Measurements from ENCODE around the gene TMEM9.

TMEM9 gene

DNA sequence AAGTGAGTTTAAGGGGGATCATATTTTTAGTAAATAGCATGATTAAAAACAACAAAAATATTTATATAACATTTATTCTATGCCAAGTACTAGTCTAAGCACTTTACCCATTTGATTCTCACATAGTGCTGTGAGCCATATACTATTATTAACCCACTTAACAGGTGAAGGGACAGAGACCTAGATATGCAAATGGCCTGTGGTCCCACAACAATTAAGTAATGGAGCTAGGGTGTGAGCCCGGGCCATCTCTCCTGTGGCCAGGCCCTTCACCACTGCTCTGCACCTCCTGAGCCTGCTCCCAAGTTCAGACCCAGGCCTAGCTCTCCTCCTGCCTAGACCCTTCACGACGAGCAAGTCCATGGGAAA lies 27.8 kb downstream of the TMEM9 start:
- no peak for DNase-seq

DNA sequence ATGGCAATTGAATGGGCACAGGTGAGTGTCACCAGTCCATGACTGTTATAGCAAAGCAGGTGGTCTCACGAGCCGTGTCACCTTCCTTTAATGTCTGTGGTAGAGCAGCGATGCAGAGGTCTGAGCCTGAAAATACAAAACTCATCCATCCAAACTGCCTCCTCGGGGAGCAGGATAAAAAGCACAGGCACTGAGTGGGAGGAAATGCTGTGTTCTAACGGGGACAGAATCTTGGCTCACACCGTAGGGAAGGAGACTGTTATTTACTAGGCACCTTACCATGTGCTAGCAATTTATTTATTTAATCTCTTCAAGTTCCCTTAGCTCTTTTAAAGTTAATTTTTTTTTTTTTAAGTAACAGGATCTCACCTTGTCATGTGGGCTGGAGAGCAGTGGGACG lies 28.5 kb downstream of the TMEM9 start:
- DNase-seq: no peak

GRCh38 chr1:201125019-201125418 lies 29.3 kb downstream of the TMEM9 start:
- DNase-seq: no peak

GRCh38 chr1:201123866-201124265 lies 30.4 kb downstream of the TMEM9 start:
- DNase-seq: no peak

DNA sequence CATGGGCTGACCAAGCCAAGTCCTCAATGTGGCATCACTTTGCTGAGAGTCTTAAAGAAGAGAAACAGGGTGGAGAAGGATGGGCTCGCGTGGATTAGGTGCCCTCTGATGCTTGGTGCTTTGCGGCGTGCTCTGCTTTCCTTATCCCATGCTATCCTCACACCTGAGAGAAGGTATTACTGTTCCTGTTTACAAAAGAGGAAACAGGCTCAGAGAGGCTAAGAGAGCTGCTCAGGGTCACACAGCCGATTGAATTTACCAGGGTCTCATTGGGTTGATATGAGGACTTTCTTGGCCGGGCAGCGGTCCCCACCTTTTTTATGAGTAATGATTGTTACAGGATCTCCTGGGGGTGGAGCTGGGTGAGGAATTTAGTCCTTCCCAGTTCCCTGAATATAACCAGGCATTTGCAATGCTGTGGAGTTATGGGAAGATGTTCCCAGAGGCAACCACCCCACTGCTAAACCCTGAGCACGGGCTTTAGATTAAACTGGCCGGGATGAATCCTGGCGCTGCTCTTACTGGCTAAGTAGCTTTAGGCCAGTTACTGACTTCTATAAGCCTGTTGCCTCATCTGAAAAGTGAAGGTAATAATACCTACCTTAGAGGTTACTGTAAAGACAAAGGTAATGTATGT lies 31.8 kb downstream of the TMEM9 start:
- no peak for DNase-seq

DNA sequence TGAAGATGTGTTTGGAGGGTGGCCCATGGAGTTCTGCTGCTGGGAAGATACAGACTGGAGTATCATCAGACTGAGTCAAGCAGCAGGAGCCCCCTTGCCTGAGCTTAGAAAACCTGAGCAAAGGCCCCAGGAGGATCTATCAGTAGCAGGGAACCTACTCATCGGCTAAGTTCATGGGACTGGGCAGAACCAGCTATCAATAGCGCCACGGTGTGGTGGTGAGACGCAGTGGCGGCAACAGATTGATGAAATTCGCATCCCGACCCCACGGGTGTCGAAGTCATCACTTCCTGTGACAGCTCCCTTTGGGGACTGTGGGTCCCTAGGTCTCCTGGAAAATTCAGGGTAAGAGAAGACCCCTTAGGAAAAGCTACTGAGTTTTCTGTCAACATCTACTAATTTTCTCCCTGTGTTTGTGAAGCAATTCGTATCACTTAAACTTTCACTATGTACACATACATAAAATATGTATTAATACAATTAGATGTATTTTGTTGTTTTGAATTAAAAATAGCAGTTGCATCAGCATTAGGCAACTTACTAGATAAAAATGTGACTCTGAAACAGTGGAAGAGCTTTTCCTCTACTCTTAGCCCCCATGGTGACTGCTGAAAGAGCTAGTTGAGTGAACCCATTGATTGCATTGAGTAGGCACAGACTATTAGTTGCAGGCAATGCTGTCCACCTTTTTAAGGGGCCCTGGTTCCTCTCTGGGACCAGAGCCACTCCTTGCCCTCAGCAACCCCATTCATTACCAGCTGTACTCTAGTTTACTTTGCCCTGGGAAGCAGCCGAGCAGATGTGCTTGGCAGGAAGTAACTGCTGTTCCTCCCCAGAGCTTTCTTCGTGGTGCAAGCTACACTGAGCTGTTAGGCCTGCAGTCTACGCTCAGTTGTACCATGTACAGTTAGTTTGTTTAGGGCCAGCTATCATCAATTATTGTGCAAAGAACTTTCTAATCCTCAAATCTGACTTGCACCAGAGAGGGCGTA lies 34.8 kb downstream of the TMEM9 start:
- DNase-seq: peak; percentile 30 to 40

- DNase-seq: no peak
Observed at GRCh38 chr1:201116091-201116490, 38.2 kb downstream of the TMEM9 start.

DNA sequence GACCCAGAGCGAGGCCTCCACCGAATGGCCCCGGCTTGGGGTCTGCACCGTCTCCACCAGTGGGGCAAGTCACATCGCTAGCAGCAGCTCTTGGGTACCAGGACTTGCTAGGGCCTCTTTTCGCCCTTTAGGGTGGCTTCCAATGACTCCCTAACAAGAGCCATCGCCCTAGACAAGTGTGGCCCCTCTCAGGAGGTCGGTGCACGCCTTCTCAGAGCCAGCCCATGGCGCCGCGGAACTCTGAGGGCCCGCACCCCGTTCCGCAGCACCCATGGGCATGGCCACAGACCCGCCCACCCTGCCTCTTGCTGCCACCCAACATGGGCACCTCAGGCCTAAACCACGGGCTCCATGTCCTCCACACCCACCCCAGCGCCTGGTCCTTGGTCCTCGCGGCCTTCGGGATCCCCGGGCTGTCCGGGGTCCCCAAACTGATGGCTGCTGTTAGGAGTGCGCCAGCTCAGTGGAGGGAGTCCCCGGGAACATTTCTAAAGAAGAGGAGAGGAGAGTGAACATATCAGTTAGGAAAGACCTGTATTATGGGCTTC lies 38.8 kb downstream of the TMEM9 start:
- no peak for DNase-seq

- peak; percentile 65 to 68 for DNase-seq
Observed at GRCh38 chr1:201114245-201115131, 39.8 kb downstream of the TMEM9 start.

- DNase-seq: no peak
Observed at GRCh38 chr1:201113451-201114244, 40.6 kb downstream of the TMEM9 start.

DNA sequence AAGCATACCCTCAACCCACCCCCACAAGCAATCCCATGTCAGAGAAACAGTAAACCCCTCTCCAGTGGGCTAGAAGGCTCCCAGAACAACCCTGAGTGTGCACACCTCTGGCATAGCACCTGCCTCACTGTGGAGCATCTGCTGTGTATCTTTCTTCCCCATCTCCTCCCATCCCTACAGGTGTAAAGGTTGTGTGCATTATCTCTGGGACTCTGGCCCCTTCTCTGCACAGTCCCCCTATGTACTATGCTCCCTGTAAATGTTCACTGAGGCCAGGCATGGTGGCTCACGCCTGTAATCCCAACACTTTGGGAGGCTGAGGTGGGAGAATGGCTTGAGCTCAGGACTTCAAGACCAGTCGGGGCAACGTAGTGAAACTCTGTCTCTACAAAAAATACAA lies 41.3 kb downstream of the TMEM9 start:
- DNase-seq: no peak

DNA sequence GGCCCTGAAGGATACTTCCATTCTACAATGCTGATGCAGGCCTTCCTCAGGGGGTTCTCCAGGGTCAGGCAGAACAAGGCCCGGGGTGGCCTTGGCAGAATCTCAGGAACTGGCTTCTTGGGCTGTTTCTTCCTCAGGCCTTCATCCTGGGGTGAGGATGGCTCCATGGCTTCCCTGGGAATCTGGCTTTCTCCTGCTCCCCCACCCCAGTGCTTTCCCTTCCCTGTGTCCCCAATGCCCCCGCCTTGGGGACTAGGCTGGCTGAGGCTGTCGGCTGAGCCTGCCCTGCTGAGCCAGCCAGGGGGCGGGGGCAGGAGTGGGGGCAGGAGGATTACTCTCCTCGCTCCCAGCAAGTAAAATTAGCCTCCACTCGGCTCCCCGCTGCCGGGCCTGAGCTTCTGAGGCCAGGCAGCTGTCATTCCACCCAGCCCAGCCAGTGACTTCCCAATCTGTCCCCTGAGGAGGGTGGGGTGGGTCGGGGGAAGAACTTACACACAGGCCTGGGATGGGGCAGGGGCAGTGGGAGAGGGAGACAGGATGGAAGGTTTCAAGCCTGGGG lies 42.0 kb downstream of the TMEM9 start, which contains the start of gene CACNA1S:
Gene CACNA1S (minus strand): TSS at position 254 of the 559 bp plus-strand sequence. CDS start 87 bp downstream, at position 167.
- DNase-seq: no peak

- no peak for DNase-seq
Observed at GRCh38 chr1:201111672-201112071, 42.6 kb downstream of the TMEM9 start.

DNA sequence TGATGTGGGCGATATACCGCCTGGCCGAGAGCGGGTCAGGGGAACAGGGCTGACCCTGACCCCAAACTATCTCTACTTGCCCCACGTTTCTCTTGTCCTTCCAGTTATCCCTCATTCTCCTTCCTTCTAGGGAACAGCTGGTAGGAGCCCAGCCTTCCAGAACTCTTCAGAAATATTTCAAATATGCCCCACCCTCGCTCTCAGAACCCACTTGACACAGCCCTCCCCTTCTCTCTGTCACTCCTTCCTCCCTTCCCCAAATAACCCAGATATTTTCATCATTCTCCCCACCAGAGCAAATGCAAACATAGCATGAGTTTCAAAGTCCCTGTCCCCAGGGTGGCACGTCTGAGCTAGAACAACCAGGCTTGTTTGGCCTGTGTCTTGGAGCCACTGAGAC lies 43.1 kb downstream of the TMEM9 start:
- no peak for DNase-seq

DNA sequence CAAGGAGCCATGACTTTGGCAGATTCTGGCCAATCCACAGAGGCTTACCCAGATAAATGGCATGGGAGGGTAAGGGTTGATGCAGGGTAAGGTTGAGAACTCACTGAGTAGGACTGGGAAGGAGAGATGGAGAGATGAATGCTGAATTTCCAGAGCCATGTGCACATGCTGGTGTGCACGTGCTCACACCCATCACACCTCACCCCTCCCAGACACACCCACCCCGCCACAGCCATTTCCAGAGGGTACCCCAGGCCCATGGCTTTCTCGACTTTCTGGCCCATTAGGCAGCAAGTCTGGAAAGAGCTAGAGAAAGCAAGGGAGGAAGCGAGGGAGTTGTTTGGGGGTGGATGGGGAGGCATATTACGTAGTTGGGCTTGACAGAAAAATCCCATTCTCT lies 43.7 kb downstream of the TMEM9 start:
- no peak for DNase-seq

DNA sequence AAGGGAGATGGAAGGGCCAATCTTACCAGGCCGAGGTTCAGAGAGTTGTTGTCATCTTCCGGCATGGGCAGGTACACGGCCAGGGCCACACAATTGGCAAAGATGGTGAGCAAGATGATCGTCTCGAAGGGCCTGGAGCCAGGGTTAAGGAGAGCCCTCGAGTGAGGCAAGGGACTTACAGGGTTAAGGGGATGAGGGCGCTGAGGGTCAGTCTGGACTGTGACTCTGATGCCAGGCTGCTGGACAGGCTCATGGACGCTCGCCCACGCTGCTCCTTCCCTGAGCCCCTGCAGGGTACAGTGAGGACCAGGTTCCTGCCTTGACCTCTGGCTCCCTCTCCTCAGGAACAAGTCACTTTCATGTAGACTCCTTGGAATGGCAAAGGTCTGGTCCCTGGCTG lies 44.1 kb downstream of the TMEM9 start:
- no peak for DNase-seq

- DNase-seq: no peak
Observed at GRCh38 chr1:201109651-201110050, 44.6 kb downstream of the TMEM9 start.

- no peak for DNase-seq
Observed at GRCh38 chr1:201108614-201109013, 45.7 kb downstream of the TMEM9 start.

DNA sequence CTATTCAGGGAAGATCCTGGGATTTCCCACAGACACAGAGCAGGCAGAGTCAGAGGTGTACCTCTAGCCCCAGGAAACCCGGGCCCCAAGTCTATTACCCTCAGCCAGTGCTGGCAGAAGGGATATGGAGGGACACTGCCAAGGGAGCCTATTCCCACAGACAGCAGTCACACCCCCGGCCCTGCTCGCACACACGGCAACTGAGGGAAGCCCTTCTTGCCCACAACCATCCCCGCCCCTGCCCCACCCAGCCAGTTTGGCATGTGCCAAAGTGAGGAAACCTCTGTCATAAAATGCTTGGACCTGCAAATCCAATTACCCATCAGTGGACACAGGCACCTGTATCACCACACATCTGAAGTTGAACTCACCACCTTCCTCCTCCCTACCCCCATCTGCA lies 48.6 kb downstream of the TMEM9 start:
- no peak for DNase-seq

GRCh38 chr1:201104141-201104540 lies 50.1 kb downstream of the TMEM9 start:
- DNase-seq: no peak

DNA sequence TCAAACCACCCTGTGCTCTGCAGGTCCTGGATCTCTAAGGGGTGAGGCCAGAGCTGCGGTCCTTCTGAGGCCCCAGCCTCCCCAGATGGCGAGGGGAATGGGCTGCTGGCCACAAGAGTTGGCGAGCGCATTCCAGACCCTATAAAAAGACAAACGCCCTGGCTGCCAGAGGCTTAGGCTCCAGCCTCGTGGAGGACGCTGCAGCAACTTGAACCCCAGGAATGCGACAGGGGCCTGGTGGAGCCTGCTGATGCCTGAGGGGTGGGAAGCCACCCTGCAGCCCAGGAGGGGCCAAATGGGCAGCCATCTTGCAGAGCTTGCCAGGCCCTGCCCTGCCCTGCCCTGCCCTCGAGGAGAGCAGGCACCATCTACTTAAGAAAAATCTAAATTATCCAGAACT lies 50.6 kb downstream of the TMEM9 start:
- DNase-seq: no peak

Measured in activated CD4-positive, alpha-beta T cell treated with anti-CD3 and anti-CD28 coated beads, Interleukin-2, amount 50 U/mL, for 4 hours (primary cell).